ENCODE measurements around the gene THADA. TPM values are rescaled to one million over a fixed set of nuclear protein-coding genes. Genes with fewer than 3 reads are reported as not detected.

THADA gene
- total RNA-seq, 1 experiment from 2014 or later: 20.1 TPM

DNA sequence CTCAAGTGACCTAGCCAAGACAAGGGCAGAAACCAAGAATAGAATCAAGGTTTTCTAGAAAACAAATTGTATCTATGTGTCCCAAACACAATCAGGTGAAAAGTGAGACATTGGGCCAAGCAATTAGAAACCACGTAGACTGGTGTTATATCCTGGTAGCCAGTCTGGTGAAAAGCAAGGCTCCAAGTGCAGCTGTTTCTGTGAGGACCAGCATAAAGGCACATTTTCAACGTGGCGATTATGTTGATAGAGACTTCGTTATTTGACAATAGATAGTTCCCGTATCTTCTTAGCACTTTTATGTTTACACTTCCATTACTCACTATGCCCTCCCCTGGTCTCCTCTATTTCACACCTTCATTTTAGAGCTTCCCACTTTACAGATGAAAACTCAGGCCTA lies 266.2 kb downstream of the THADA start:
- Histone ChIP-seq H3K4ac (ENCODE audit: low read depth, low read length) (no peak overlapping the region), H2AK5ac (ENCODE audit: insufficient read length, low read length) (no peak overlapping the region), H3K4me2 (ENCODE audit: insufficient read depth, insufficient read length, low read length) (no peak overlapping the region), H4K5ac (ENCODE audit: insufficient read length, low read depth, low read length) (no peak overlapping the region), H3K9me3 (ENCODE audit: control insufficient read depth, low read depth, low read length) (no peaks in the 10 kb centered on the region), H3K79me1 (ENCODE audit: insufficient read depth, low read depth, low read length, poor library complexity, severe bottlenecking) (no peaks in the 10 kb centered on the region), H3K18ac (ENCODE audit: insufficient read length, low read depth, low read length) (no peak overlapping the region), H3K4me1 (ENCODE audit: insufficient read depth, low read length) (no peaks in the 10 kb centered on the region), H3K9ac (ENCODE audit: extremely low read depth, insufficient read length, low read length) (no peak overlapping the region), H3K14ac (ENCODE audit: insufficient read depth, low read length) (no peak overlapping the region), H3K27me3 (ENCODE audit: insufficient read depth, low read length) (no peaks in the 10 kb centered on the region), H4K20me1 (ENCODE audit: control insufficient read depth, insufficient read depth, insufficient read length) (no peaks in the 10 kb centered on the region), H2BK120ac (ENCODE audit: low read depth, low read length, poor library complexity, severe bottlenecking) (no peak overlapping the region), H2BK20ac (ENCODE audit: low read depth, low read length, poor library complexity, severe bottlenecking) (no peak overlapping the region), H2BK12ac (ENCODE audit: insufficient read length, low read depth, low read length) (no peak overlapping the region), H3K79me2 (ENCODE audit: insufficient read depth, low read length) (no peaks in the 10 kb centered on the region), H2BK15ac (ENCODE audit: low read depth, low read length) (no peak overlapping the region), H3T11ph (ENCODE audit: low read length) (no peak overlapping the region), H2AFZ (ENCODE audit: low read length) (no peak overlapping the region), H2BK5ac (ENCODE audit: insufficient read length, low read length) (no peak overlapping the region), H4K91ac (ENCODE audit: insufficient read length, low read depth, low read length) (no peak overlapping the region), H3K27ac (ENCODE audit: insufficient read length, low read depth, low read length) (no peak overlapping the region), H4K8ac (replicated peaks; ENCODE audit: insufficient read length, low read depth, low read length) (no peak overlapping the region), H3K56ac (ENCODE audit: insufficient read length, low read depth, low read length) (no peak overlapping the region), H3K23ac (ENCODE audit: insufficient read length, low read depth, low read length) (no peak overlapping the region), H3K23me2 (ENCODE audit: insufficient read length, low read depth, low read length, poor library complexity, severe bottlenecking) (no peaks in the 10 kb centered on the region)
- DNase-seq: no peak
- Mint-ChIP-seq H3K4me3 (no peak overlapping the region), H3K27ac (no peak overlapping the region), H3K9me3 (no peaks in the 10 kb centered on the region), H3K27me3 (ENCODE audit: low read depth) (no peaks in the 10 kb centered on the region), H3K4me1 (peaks cover 13 to 18% of the 10 kb centered on the region in 2 experiments), H3K36me3 (ENCODE audit: insufficient read depth in 1 of 3, low read depth in 3 of 3) (no peaks in the 10 kb centered on the region; a peak in 1 of 7 replicates)
- TF ChIP-seq, protein P1, sequence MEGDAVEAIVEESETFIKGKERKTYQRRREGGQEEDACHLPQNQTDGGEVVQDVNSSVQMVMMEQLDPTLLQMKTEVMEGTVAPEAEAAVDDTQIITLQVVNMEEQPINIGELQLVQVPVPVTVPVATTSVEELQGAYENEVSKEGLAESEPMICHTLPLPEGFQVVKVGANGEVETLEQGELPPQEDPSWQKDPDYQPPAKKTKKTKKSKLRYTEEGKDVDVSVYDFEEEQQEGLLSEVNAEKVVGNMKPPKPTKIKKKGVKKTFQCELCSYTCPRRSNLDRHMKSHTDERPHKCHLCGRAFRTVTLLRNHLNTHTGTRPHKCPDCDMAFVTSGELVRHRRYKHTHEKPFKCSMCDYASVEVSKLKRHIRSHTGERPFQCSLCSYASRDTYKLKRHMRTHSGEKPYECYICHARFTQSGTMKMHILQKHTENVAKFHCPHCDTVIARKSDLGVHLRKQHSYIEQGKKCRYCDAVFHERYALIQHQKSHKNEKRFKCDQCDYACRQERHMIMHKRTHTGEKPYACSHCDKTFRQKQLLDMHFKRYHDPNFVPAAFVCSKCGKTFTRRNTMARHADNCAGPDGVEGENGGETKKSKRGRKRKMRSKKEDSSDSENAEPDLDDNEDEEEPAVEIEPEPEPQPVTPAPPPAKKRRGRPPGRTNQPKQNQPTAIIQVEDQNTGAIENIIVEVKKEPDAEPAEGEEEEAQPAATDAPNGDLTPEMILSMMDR (conservative IDR thresholded peaks at IDR 0.05): no peak
- no CpG with 5 or more reads among the region's 5 CpGs for whole genome bisulfite sequencing (ENCODE audit: extremely low coverage, insufficient read length, low lambda C conversion rate)

Data from H9 (cell line).